GM23338 (cell line): ENCODE results near the gene UNC13C. TPM values are rescaled to one million over a fixed set of nuclear protein-coding genes. Genes with fewer than 3 reads are reported as not detected.

Source experiments
- ATAC-seq: fragments of 200-7000 bp; cut with Tn5 transposase; 3 replicates; pipeline ENCODE4 v1.9.1; 2020
- DNase-seq: peaks from one replicate; pipeline ENCODE4 v3.0.0-alpha.2; 2015; ENCODE audit warnings: low spot score
- H2AFZ ChIP-seq: fragments of 200-600 bp; sonication (generic); 2 replicates; pipeline ENCODE4 v1.8.0; 2016; ENCODE audit warnings: antibody characterized with exemption, mild to moderate bottlenecking, moderate library complexity
- H3F3A ChIP-seq: fragments of 200-600 bp; sonication (generic); replicated peaks from 2 replicates; pipeline ENCODE4 v1.8.0; 2017; ENCODE audit warnings: antibody characterized with exemption, mixed run types, low read depth
- H3K27ac ChIP-seq: fragments of 200-600 bp; sonication (generic); 2 replicates; pipeline ENCODE4 v1.6.1; 2016; ENCODE audit warnings: low read depth
- H3K27me3 ChIP-seq: fragments of 200-600 bp; sonication (generic); 2 replicates; pipeline ENCODE4 v1.8.0; 2016; ENCODE audit warnings: mild to moderate bottlenecking, mixed run types, moderate library complexity; ENCODE audit not compliant: insufficient read depth
- H3K36me3 ChIP-seq: fragments of 200-600 bp; sonication (generic); 2 replicates; pipeline ENCODE4 v1.8.0; 2016; ENCODE audit warnings: mild to moderate bottlenecking; ENCODE audit not compliant: insufficient read depth
- H3K4me1 ChIP-seq: fragments of 200-600 bp; sonication (generic); 2 replicates; pipeline ENCODE4 v1.8.0; 2016; ENCODE audit warnings: mild to moderate bottlenecking, moderate library complexity; ENCODE audit not compliant: insufficient read depth
- H3K4me2 ChIP-seq: fragments of 200-600 bp; sonication (generic); 2 replicates; pipeline ENCODE4 v1.7.1; 2017; ENCODE audit warnings: mixed run types
- H3K4me3 ChIP-seq: fragments of 200-600 bp; sonication (generic); 2 replicates; pipeline ENCODE4 v1.6.1; 2016; ENCODE audit warnings: mixed run types
- H3K79me2 ChIP-seq: fragments of 200-600 bp; sonication (generic); replicated peaks from 2 replicates; pipeline ENCODE4 v1.8.0; 2017; ENCODE audit warnings: mild to moderate bottlenecking; ENCODE audit not compliant: insufficient read depth
- H3K9me2 ChIP-seq: fragments of 200-600 bp; sonication (generic); 2 replicates; pipeline ENCODE4 v1.8.0; 2017; ENCODE audit not compliant: insufficient read depth
- H4K20me1 ChIP-seq: fragments of 200-600 bp; sonication (generic); replicated peaks from 2 replicates; pipeline ENCODE4 v1.8.0; 2017; ENCODE audit warnings: mild to moderate bottlenecking; ENCODE audit not compliant: insufficient read depth
- H3K27ac Mint-ChIP-seq: 2 replicates; pipeline ENCODE4 v1.8.0; 2020; ENCODE audit warnings: inconsistent platforms, mild to moderate bottlenecking, moderate library complexity, mixed read lengths
- H3K27me3 Mint-ChIP-seq: 3 replicates; pipeline ENCODE4 v1.8.0; 2022; ENCODE audit warnings: low read depth, mild to moderate bottlenecking, moderate library complexity, mixed read lengths, inconsistent platforms; ENCODE audit not compliant: insufficient read depth, poor library complexity
- H3K36me3 Mint-ChIP-seq: 3 replicates; pipeline ENCODE4 v1.8.0; 2021; ENCODE audit warnings: low read depth, mild to moderate bottlenecking, inconsistent platforms, moderate library complexity, mixed read lengths
- H3K4me1 Mint-ChIP-seq: 3 replicates; pipeline ENCODE4 v1.8.0; 2020; ENCODE audit warnings: mild to moderate bottlenecking, inconsistent platforms, mixed read lengths
- H3K4me3 Mint-ChIP-seq: 3 replicates; pipeline ENCODE4 v1.8.0; 2021; ENCODE audit warnings: moderate library complexity, mild to moderate bottlenecking, inconsistent platforms, mixed read lengths
- H3K9me3 Mint-ChIP-seq: 3 replicates; pipeline ENCODE4 v1.8.0; 2020; ENCODE audit warnings: moderate library complexity, mild to moderate bottlenecking, inconsistent platforms, mixed read lengths
- CREB1 ChIP-seq: fragments of 250-450 bp; sonication (Bioruptor Pico); IDR thresholded peaks from 2 replicates; pipeline ENCODE4 v1.5.0; 2020; ENCODE audit warnings: low read depth, mild to moderate bottlenecking, moderate library complexity
- CTCF ChIP-seq, 2 experiments: fragments of 200-600 bp in 1 of 2; sonication (generic) in 1 of 2; conservative IDR thresholded peaks; 2 replicates each; pipeline versions ENCODE4 v1.5.1 to v1.6.1; 2016 to 2017; ENCODE audit warnings: antibody characterized with exemption in 2 of 2, low read depth in 2 of 2, mild to moderate bottlenecking in 2 of 2, moderate library complexity in 1 of 2
- ETS1 ChIP-seq: IDR thresholded peaks from 2 replicates; pipeline ENCODE4 v1.6.1; 2016; ENCODE audit warnings: antibody characterized with exemption
- EZH2 ChIP-seq: fragments of 200-600 bp; sonication (generic); IDR thresholded peaks from one replicate; pipeline ENCODE4 v1.8.0; 2017; ENCODE audit warnings: antibody characterized with exemption, mild to moderate bottlenecking, low read depth; ENCODE audit not compliant: unreplicated experiment
- EZH2phosphoT487 ChIP-seq: fragments of 200-600 bp; sonication (generic); IDR thresholded peaks from one replicate; pipeline ENCODE4 v1.8.1; 2018; ENCODE audit warnings: antibody characterized with exemption; ENCODE audit not compliant: unreplicated experiment
- JUNB ChIP-seq: IDR thresholded peaks from one replicate; pipeline ENCODE4 v1.6.1; 2016; ENCODE audit warnings: antibody characterized with exemption; ENCODE audit not compliant: unreplicated experiment
- NANOG ChIP-seq: IDR thresholded peaks from 2 replicates; pipeline ENCODE4 v1.6.1; 2016; ENCODE audit warnings: antibody characterized with exemption, borderline replicate concordance
- POLR2AphosphoS5 ChIP-seq: IDR thresholded peaks from 2 replicates; pipeline ENCODE4 v1.6.1; 2016; ENCODE audit warnings: antibody characterized with exemption, low read depth
- REST ChIP-seq: IDR thresholded peaks from one replicate; pipeline ENCODE4 v1.6.1; 2018; ENCODE audit warnings: antibody characterized with exemption; ENCODE audit not compliant: unreplicated experiment
- STAT1 ChIP-seq: IDR thresholded peaks from one replicate; pipeline ENCODE4 v1.6.1; 2016; ENCODE audit warnings: antibody characterized with exemption; ENCODE audit not compliant: unreplicated experiment
- ZNF114 ChIP-seq: fragments of 250-450 bp; sonication (Bioruptor Pico); IDR thresholded peaks from 2 replicates; pipeline ENCODE4 v1.5.0; 2020; ENCODE audit warnings: mild to moderate bottlenecking, moderate library complexity
- ZNF331 ChIP-seq: fragments of 250-450 bp; sonication (Bioruptor Pico); IDR thresholded peaks from 2 replicates; pipeline ENCODE4 v1.5.0; 2020; ENCODE audit warnings: low read depth, mild to moderate bottlenecking, moderate library complexity
- ZNF462 ChIP-seq: fragments of 250-450 bp; sonication (Bioruptor Pico); IDR thresholded peaks from 2 replicates; pipeline ENCODE4 v1.5.0; 2020; ENCODE audit warnings: mild to moderate bottlenecking, moderate library complexity
- polyA plus RNA-seq: library from polyadenylated mRNA; unstranded; fragments of >200 nt; fragmentation: Nextera tagmentation; extraction: Ambion mirVana; gene quantifications from 2 replicates; pipeline ENCODE4 v1.2.1, GENCODE V29; 2016
- total RNA-seq: library from RNA; depleted of rRNA; stranded (reverse); fragments of >200 nt; shearing (Covaris generic); gene quantifications from 2 replicates; pipeline ENCODE4 v1.2.3, GENCODE V29; 2014

Gene UNC13C
- total and polyA plus RNA-seq, 2 experiments from 2014 or later = 0.03 TPM; not detected in 1

- Mint-ChIP-seq H3K36me3 (no peaks in the 10 kb centered on the region), H3K27ac (no peak overlapping the region), H3K27me3 (no peaks in the 10 kb centered on the region), H3K9me3 (peaks cover 33% of the 10 kb centered on the region), H3K4me1 (no peaks in the 10 kb centered on the region), H3K4me3 (no peak overlapping the region)
- no peaks in the 10 kb centered on the region for H4K20me1 ChIP-seq
- no peaks in the 10 kb centered on the region for H3K9me2 ChIP-seq
- no peaks in the 10 kb centered on the region for H3K79me2 ChIP-seq
- TF ChIP-seq CREB1 (CRISPR knock-in tag) = no peak
- no peak for TF ChIP-seq STAT1
- TF ChIP-seq ZNF331 (CRISPR knock-in tag) = no peak
- TF ChIP-seq POLR2AphosphoS5 = no peak
- TF ChIP-seq ETS1 = no peak
- no peak for TF ChIP-seq EZH2phosphoT487
- no peak for TF ChIP-seq JUNB
- TF ChIP-seq CTCF (conservative IDR thresholded peaks at IDR 0.05; ENCODE audit: low read depth in 2 of 2) = no peak
- TF ChIP-seq NANOG = no peak
- no peak for TF ChIP-seq ZNF114 (CRISPR knock-in tag)
- TF ChIP-seq REST = no peak
- TF ChIP-seq ZNF462 (CRISPR knock-in tag) = no peak
- no peak for TF ChIP-seq EZH2
- H3K27me3 ChIP-seq = no peaks in the 10 kb centered on the region
- H3K4me3 ChIP-seq = no peak overlapping the region
- no peaks in the 10 kb centered on the region for H3F3A ChIP-seq
- H2AFZ ChIP-seq = no peak overlapping the region
- H3K27ac ChIP-seq = no peak overlapping the region
- 0 out of 2 replicates have a peak, but pooled peaks cover 3% of the 10 kb centered on the region for H3K36me3 ChIP-seq
- ATAC-seq (no peak), DNase-seq (no peak)
- H3K4me2 ChIP-seq = no peak overlapping the region
- no peaks in the 10 kb centered on the region for H3K4me1 ChIP-seq
Measured at GRCh38 chr15:54345301-54345700, 367.1 kb downstream of the UNC13C start.
